ENCODE data around the gene ARHGEF11.
A peak's percentile ranks its signal among the peaks of the same experiment; 100 is the strongest.

The ARHGEF11 gene

DNA sequence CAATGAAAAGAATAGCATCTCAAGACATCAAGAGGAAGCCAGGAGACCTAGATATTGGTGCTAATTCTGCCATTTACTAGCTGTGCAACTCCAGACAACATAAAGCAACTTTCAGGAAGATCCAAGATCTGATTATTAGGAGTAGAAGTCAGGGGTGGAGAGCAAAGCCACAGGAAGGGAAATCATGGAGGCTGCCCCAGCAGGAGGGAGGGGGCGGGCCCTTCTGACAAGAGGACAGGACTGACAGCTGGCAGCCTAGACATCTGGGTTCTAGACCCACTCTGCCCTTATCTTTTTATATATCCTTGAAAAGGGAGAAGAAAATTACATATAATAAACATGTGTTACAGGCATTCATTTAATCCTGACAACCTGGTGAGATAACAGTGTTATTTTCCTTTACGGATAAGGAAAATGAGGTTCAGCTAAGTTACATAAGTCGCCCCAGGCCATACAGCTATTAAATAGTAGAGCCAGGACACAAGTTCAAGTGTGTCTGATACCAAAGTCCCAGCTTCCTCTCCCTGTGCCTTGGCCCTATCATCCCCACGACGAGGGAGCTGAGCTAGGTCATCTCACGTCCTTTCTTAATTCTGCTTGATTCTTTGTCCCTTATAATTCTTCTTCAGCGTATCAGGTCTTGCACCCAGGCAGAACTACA is 46.6 kb downstream of the ARHGEF11 start:
- DNase-seq, result no peak

DNA sequence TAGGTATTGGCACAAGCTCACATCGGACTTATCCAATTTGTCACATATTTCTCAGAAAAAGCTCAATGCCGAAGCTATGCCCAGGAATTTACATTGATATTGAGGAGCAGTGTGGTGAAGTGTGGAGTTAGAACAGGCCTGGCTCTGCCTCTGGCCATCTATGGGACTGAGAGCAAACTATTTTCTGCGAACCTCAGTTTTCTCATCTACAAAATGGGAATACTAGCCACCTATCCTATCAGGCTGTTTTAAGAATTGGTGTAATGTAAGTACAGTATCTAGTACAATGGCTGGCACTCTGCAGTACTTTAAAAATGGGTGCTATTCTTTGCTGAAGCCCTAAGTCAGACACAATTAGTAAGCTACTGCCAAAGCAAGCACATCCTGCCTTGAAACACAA is 47.2 kb downstream of the ARHGEF11 start:
- DNase-seq, result no peak

DNA sequence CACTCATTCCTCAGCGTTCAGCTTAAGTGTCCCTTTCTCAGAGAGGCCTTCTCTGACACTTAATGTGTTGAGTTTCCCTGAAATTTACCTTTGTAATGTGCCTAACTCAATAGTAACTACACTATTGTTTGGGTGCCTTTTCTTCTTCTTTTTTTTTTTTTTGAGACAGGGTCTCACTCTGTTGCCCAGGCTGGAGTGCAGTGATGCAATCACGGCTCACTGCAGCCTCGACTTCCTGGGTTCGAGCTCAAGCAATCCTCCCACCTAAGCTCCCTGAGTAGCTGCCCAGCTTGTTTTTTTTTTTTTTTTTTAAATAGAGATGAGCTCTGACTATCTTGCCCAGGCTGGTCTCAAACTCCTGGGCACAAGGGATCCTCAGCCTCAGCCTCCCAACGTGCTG is 50.1 kb downstream of the ARHGEF11 start:
- no peak for DNase-seq

DNA sequence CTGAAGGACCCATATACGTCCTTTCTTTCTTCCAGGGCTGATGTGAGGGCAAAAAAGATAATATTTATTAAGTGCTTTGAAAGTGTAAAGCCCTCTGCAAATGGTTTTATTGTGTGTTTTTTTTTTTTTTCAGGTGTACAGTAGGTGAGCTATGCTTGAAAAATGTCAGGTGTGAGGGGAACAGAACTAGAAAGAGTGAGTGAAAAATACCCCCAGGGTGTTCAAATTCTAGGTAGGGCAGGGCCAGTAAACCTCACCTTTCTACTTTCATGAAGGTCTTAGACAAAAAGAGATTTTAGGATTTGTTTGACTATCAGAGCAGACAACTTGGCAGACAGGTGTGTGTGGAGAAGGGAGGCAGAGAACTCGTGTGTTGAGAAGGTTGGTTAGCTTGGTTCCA is 51.3 kb downstream of the ARHGEF11 start:
- no peak for DNase-seq

DNA sequence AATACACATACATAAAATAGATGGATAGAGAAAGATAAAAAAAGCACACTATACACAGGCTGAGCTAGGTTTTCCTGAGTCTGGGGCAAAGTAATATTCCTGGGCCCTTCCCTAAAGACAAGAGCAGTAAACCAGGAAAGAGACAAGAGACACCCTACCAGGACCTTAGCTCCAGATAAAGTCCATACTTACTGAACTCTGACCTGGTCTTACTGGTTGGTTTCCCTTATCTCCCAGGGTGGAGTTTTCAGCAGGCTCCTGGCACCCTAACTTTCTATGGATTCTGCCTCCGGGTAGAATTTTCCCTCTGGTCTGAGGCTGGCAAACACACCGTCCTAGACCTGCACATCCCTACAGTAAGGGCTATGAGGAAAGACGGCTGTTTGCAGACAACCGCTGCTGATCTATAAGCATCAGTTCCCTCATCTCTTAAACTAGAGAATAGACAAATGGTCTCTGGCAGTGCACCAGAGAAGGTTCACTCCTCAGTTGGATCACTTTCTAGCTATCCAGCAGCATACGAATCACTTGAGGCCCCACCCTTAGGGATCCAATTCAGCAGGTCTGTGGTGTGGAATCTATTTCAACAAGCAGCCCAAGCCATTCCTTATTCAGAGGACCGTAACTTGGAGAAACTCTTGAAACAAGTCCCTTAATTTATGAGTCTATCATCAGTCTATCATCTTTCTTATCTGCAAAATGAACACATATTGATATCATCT is 52.0 kb downstream of the ARHGEF11 start:
- DNase-seq, result no peak

DNA sequence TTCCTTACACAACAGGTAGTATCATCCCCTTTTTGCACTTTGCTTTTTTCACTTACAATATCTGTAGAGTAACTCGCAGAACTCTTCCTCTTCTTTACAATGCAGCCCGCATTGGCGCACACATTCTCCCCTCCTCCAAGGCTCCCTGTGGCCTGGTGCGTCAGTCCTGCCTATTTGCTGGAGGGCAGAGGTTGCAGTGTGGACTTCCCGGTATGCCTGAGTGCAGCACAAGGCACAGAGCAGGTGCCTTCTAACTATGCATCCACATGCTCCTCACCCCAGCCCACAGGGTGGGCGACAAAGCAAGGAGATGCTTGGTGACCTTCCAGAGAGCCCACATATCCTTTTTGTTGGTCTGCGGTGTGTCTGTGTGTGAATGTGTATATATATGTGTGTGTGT is 53.3 kb downstream of the ARHGEF11 start:
- no peak for DNase-seq

DNA sequence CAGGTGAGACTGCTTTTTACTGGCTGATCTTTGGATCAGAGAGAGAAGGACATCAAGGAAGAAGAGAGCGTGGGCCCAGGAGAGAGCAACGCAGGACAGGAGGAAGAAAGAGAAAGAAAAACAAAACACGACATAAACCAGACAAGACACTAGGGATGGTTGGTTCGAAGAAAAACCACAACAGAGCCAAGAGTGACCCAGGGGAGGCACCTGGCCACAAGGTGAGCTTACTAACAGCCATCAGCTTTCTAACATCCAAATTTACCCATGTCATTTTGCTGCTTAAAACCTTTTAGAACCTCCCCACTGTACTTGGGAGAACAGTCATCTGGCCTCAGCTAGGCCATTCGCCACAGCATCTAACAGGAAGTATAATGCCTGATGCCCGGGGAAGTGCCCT is 57.8 kb downstream of the ARHGEF11 start:
- no peak for DNase-seq

DNA sequence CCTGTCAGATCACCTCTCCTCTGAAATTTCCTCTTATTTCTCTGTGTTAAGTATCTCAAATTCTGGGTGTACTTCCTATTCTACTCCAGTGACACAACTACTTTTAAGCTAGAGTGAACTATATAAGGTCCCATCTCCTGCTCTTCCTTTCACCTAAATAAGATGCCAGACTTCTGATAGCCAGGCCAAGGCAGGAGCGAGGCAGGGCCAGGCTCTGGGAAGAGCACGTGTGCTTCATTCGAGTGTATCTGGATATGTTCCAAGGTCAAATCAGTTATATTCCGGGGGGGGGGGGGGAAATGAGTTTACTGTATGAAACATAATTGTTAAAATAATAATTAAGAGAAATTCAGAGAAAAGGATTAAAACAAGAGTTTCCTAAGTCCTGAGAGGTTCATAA is 65.0 kb downstream of the ARHGEF11 start:
- no peak for DNase-seq

DNA sequence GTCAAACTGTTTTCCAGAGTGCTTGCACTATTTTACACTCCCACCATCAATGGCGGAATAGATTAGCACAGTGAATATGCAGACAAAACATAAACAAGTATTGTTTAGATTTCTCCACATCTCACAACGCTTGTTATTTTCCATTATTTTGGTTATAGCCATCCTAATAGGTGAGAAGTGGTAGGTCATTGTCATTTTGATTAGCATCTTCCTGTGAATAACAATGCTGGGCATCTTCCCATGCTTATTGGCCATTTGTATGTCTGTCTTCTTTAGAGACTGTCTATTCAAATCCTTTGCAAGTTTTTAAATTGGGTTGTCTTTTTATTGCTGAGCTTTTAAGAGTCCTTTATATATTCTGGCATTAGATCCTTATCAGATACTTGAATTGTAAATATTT is 70.5 kb downstream of the ARHGEF11 start:
- DNase-seq, result no peak

DNA sequence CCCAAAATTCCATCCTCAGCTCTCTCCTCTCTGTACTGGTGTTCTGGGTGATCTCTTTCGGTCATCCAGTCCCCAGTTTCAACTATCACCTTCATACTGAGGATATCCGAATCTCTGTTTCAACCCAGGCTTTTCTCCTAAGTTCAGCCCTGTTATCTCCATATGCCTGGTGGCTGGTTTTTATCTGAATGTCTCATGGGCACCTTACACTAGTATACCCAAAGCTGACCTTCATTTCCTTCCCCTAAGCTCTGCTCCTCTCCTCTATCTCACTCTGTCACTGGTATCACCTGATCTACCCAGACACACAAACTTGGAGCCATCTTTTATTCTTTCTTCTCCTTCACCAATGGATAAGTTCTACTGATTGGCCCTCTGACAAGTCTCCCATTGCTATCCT is 72.1 kb downstream of the ARHGEF11 start:
- no peak for DNase-seq

DNA sequence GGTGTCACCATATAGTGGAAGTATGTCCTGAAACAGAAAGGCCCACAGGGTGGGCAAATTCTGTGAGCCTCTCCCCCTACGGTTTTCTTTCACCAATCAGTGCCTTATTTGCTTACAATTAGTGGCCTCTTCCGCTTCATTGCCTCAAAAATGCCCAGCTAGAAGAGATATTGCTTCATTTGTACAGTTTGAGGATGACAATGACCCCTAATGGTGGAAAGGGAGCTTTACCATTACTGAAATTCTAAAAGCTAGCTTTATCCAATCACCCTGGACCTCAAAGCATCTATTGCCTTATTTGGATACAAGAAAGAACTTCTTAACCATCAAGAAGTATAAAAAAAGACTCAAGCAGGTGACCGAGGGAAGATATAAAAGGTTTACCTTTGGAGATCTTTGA is 75.5 kb downstream of the ARHGEF11 start:
- no peak for DNase-seq

DNA sequence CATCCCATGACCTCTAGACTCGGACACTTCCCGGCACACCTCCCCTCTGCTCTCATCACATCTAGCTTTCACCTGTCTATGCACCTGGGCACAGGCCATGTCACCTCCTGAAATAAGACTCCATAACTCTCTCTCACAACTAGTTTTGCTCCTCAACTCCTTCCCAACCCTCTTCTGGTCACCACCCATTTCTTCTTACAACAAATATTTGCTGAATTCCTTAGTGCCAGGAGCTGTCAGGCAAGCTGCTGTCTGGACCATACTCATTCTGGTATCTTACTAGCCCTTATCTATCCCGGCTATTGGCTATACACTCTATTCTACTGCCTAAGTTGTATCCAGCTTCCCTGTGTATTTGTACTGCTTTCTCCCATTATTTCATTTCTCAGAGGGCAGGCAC is 76.0 kb downstream of the ARHGEF11 start:
- DNase-seq, result no peak

DNA sequence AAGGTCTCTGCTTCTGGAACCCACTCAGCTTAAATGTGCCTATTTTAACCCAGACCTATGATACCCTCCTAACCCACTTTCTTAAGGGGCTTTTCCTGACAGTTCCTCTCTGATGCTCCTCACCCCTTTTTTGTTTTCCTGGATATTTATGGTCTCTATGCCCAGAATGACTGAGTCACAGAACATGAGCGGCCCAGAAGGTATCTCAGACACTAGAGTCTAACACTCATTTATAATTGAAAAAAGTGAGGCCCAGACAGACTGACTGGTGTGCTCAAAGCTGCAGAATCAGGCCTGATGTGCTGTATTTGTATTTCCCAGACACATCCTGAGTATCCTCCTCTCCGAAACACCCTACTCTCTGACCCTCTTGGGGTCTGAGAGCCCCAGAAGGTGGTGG is 81.1 kb downstream of the ARHGEF11 start:
- DNase-seq, result no peak

DNA sequence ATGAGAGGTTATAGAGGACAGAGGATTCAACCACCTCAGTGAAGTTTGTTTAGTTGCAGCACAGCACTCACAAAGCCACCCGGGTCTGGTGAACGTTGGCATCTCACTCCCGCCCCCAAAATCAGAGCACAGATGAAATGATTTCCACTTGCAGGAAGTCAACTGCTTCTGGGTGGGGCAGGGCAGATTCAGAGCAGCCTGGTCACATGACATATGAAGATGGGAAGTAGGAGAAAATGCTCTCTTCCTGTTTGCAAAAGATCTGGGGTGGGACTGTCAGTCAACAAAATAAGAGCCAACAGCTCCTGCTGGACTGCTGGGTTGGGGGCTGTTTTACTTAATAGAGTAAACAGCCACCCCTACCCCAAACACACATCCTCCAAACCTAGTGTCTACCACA is 81.9 kb downstream of the ARHGEF11 start:
- DNase-seq, result no peak

DNA sequence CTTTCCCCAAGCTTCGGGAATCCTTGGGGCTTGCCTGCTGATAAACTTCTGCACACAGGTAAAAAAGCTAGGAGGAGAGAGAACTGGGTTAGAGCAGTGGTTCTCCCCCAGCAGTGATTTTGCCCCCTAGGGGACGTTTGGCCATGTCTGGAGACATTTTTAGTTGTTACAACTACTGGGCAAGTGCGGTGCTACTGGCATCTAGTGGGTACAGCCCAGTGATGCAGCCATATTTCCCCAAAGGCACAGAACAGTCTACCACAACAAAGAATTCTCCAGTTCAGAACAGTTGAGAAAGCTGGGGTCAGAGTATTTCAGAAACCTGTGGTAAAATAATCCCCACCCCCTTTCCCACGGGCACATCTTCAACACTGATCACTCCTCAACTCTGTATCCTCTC is 83.8 kb downstream of the ARHGEF11 start:
- DNase-seq, result no peak

DNA sequence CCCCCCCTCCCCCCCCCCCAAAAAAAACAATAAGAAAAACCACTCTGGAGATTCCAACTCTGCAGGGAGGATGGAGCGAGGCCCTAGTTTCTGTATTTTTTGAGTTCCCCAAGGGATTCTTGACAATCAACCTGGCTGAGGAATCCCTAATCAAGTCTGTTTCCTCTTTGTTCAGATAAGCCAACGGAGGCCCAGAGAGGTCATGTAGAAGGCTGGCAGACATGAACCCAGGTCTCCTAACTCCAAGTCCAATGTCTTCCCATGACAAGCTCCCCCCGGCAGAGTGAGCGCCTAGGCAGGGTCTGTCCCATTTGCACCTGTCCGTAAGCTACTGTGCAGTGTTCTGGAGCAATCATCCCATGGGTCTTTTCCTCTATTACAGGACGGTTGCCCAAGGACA is 85.6 kb downstream of the ARHGEF11 start:
- no peak for DNase-seq

DNA sequence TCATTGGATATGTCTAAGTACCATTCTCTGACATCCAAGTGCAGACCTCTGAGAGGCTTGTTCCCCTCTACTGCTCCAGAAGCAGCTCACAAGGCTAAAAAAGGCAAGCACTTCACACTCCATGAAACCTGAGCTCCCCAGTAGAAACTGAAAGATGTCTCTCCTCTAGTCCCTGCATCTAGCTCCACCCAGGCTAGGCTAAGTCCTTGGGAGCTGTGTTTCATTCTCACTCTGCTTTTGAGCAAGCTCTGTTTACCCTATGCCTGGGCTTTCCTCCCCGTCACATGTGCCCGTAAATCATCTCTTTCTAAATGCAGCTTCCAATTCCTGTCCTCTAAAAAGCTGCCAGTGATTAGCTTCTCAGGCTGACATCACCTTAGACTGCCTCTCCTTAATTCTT is 86.1 kb downstream of the ARHGEF11 start:
- DNase-seq, result peak; percentile 100

DNA sequence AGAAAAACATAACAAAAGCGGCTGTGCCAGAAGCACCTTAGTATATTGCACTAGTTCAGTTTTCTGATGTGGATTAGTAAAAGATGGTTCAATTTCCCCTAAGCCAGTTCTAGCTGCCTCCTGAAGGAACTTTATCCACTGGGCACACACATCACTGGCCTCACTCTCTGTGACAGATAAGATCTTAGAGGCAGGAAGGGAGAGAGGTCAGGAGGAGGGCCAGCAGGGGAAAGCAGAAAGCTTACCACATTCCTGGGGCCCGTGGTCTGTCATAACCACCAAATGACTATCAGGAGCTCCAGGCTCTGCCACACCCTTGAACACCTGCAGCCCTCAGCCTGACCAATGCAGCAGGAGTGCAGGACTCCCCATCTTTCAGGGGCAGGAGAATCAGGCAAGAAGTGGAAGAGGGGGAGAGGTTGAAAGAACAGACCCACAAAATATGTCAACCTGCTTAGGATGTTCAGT is 87.3 kb downstream of the ARHGEF11 start:
- DNase-seq, result no peak

DNA sequence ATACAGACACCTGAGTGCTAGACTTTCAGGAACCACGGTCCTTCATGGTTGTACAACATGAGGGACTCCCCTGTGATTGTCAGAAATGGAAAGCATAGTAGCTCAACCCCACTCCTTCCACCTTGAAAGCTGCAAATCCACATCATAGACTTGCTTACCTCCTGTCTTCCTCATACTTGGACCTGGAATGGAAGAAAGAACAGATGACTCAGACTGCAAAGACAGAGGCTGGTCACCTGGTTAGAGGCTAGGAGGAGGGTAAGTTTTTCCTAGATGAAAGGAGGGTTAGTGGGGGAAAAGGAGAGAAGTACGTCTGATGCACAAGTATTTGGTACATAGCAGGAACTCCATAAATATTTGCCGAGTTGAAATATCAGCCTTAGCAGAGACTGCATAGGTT is 87.9 kb downstream of the ARHGEF11 start:
- no peak for DNase-seq

DNA sequence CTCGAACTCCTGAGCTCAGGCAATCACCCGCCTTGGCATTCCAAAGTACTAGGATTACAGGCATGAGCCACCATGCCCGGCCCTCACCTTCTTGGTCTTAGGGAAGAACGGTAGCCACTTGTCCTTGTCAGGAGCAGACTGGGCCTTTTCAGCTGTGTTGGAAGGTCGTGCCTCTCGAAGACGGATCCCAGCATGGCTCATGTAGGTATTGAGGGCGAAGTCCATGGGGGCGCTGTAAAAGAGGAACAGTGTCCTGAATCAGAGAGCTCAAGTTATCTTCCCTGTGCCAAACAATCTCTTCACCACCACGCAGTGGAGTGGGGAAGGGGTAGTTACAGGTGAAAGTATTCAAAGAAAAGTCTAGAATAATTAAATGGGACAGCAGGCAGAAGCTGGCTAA is 89.2 kb downstream of the ARHGEF11 start:
- no peak for DNase-seq

DNA sequence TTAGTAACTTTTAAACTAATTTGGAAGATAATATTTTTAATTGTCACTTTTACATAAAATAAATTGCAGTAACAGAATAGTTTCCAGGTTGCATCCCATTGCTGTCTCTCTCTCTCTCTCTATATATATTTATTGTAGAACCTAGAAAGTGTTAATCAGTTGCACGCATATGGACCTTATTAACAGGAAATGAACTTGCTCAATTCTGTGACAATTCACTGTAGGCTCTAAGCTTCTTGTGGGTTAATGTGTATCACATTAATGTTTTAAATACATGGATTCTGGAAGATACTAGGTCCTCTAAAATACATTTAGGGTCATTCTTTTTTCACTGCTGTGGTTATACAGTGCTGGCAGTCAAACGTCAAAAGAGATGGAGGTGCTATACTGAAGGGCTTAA is 92.0 kb downstream of the ARHGEF11 start:
- no peak for DNase-seq

DNA sequence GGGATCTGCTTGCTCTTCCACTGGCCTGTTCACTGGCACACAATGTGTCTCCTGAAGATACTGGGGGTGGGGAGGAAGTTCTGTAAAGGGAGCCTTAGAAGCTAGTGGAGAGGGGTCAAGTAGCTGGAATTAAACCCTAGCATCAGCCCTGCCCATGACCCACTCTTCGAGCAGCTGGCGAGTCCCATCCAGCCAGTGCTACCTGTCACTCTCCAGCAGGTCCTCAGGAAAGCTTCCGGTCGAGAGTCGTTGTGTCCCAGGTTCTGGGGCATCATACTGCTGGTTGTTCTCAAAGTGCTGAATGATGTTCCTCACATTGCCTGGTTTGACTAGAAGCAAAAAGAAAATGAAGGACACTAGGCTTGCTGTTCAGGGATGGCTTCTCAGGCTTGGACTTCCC is 94.2 kb downstream of the ARHGEF11 start:
- DNase-seq, result no peak

DNA sequence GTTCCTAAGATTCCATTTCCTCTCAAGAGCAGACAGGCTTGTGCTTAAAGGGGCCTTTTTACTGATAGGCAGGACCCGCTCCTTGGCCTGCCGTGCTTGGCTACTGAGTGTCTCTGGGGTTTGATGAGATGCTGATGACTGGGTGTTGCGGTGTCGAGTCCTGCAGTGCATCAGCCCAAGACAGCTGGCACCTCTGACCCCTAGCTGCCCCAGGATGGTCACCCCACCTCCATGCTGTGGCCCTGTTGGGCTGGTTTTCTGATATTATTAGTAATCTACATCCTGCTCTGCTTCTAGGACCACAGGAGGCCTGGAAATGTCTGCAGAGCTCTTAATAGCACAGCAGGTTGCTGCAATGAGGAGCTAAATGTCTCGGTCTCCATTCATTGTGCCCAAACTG is 96.4 kb downstream of the ARHGEF11 start:
- no peak for DNase-seq

DNA sequence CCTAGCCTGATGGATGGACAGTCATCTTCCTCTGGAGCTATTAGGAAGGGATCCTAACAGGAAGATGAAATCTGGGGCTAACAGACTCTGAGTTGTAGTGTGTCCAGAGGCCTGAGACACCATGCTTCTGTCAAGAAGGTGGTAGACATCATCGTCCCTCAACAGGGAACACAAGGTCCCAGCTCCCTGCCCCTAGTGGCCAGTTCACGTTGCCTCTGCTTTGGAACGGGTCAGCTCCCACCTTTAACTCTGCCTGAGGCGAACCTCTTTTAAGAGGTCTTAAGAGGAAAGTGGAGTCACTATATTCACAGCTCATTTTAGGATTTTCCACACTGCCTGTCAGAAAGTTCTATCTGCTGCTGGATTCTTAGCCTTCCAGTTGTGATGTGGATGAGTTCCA is 96.8 kb downstream of the ARHGEF11 start:
- DNase-seq, result no peak

Measured in NCI-H187 treated with DMSO at 0.1 percent for 48 hours (cell line).